Vagina (tissue), 2 donors: ENCODE measurements around the gene ACSL1. TPM values are rescaled to one million over a fixed set of nuclear protein-coding genes. Genes with fewer than 3 reads are reported as not detected.

Experiments
- DNase-seq, 2 donors: peaks; one replicate each; pipeline ENCODE4 v3.0.0-alpha.2; 2017; ENCODE audit errors: extremely low spot score in 2 of 2
- H3K27ac ChIP-seq: fragments of 200-600 bp; sonication (generic); one replicate; pipeline ENCODE4 v1.5.1; 2019
- H3K27me3 ChIP-seq: fragments of 200-600 bp; sonication (generic); one replicate; pipeline ENCODE4 v1.5.1; 2019
- H3K36me3 ChIP-seq, 2 donors: fragments of 200-600 bp; sonication (generic); one replicate each; pipeline ENCODE4 v1.5.1; 2017 to 2019
- H3K4me1 ChIP-seq: fragments of 200-600 bp; sonication (generic); one replicate; pipeline ENCODE4 v1.5.1; 2019
- H3K4me3 ChIP-seq, 2 donors: fragments of 200-600 bp; sonication (generic); 1 replicate in 1 of 2; 2 replicates in 1 of 2; pipeline ENCODE4 v1.5.1; 2016 to 2019
- H3K9me3 ChIP-seq: fragments of 200-600 bp; sonication (generic); one replicate; pipeline ENCODE4 v1.5.1; 2019
- CTCF ChIP-seq, 3 experiments: fragments of 450-650 bp in 2 of 3; fragments of 200-600 bp in 1 of 3; sonication (generic) in 1 of 3; IDR thresholded peaks; one replicate each; pipeline ENCODE4 v1.5.1; 2017 to 2019; ENCODE audit warnings: antibody characterized with exemption in 3 of 3, mild to moderate bottlenecking in 2 of 3, moderate library complexity in 2 of 3
- POLR2A ChIP-seq, 2 donors: fragments of 450-650 bp; IDR thresholded peaks; one replicate each; pipeline ENCODE4 v1.6.1; 2017; ENCODE audit warnings: antibody characterized with exemption in 2 of 2, mild to moderate bottlenecking in 2 of 2, moderate library complexity in 2 of 2
- POLR2AphosphoS5 ChIP-seq, 2 donors: sonication (generic); formaldehyde crosslinking; IDR thresholded peaks; one replicate each; pipeline ENCODE4 v1.9.0; 2017; ENCODE audit warnings: antibody characterized with exemption in 2 of 2, mild to moderate bottlenecking in 2 of 2, low read depth in 1 of 2; ENCODE audit not compliant: insufficient read depth in 1 of 2
- intact Hi-C: fragments of 100-400 bp; cut with DNase I; formaldehyde crosslinking; loops from one replicate; pipeline ENCODE4 v1.15.1; 2023
- total RNA-seq: library from RNA; depleted of rRNA; stranded (reverse); fragments of >200 nt; gene quantifications from one replicate; pipeline ENCODE4 v1.2.3, GENCODE V29; 2016

Gene ACSL1
- total RNA-seq, 1 donor from 2014 or later = 106 TPM

GRCh38 chr4:184731056-184731455 is 94.7 kb downstream of the ACSL1 start:
- TF ChIP-seq POLR2AphosphoS5 (IDR thresholded peaks at IDR 0.05; ENCODE audit: insufficient read depth in 1 of 2, low read depth in 1 of 2) = no peak
- no peak for TF ChIP-seq POLR2A (IDR thresholded peaks at IDR 0.05)
- TF ChIP-seq CTCF (IDR thresholded peaks at IDR 0.05) = no peak
- intact Hi-C loops = loop anchor here (10.0 kb wide), 1 partner anchor 86 kb away; the partner anchor contains the start of genes CASP3 and PRIMPOL
- peaks cover 20% of the 10 kb centered on the region for H3K4me1 ChIP-seq
- no peaks in the 10 kb centered on the region for H3K27me3 ChIP-seq
- no peak for DNase-seq
- no peaks in the 10 kb centered on the region for H3K9me3 ChIP-seq
- no peaks in the 10 kb centered on the region for H3K36me3 ChIP-seq
- H3K27ac ChIP-seq = no peak overlapping the region
- H3K4me3 ChIP-seq = no peak overlapping the region

GRCh38 chr4:184729946-184730345 is 95.8 kb downstream of the ACSL1 start:
- no peaks in the 10 kb centered on the region for H3K27me3 ChIP-seq
- H3K27ac ChIP-seq = no peak overlapping the region
- no peak for TF ChIP-seq POLR2AphosphoS5 (IDR thresholded peaks at IDR 0.05; ENCODE audit: insufficient read depth in 1 of 2, low read depth in 1 of 2)
- TF ChIP-seq POLR2A (IDR thresholded peaks at IDR 0.05) = no peak
- no peak for TF ChIP-seq CTCF (IDR thresholded peaks at IDR 0.05)
- no peak for DNase-seq
- no peaks in the 10 kb centered on the region for H3K9me3 ChIP-seq
- no peak overlapping the region for H3K4me3 ChIP-seq
- no peaks in the 10 kb centered on the region for H3K36me3 ChIP-seq
- intact Hi-C loops = loop anchor here (1.0 to 10.0 kb wide), 2 partner anchors 20 to 85 kb away; partner anchors contain the start of genes CASP3 and PRIMPOL
- peaks cover 20% of the 10 kb centered on the region for H3K4me1 ChIP-seq

GRCh38 chr4:184728858-184729257 is 96.9 kb downstream of the ACSL1 start:
- Histone ChIP-seq H3K4me3 (no peak overlapping the region), H3K9me3 (no peaks in the 10 kb centered on the region), H3K27ac (no peak overlapping the region), H3K36me3 (no peaks in the 10 kb centered on the region), H3K4me1 (peaks cover 15% of the 10 kb centered on the region), H3K27me3 (no peaks in the 10 kb centered on the region)
- DNase-seq = no peak
- intact Hi-C loops = loop anchor here (1.0 kb wide), 1 partner anchor 19 kb away; no protein-coding TSS in a partner anchor
- TF ChIP-seq POLR2AphosphoS5 (IDR thresholded peaks at IDR 0.05; ENCODE audit: insufficient read depth in 1 of 2, low read depth in 1 of 2) = no peak
- TF ChIP-seq POLR2A (IDR thresholded peaks at IDR 0.05) = no peak
- TF ChIP-seq CTCF (IDR thresholded peaks at IDR 0.05) = no peak

- Histone ChIP-seq H3K36me3 (no peaks in the 10 kb centered on the region), H3K27me3 (no peaks in the 10 kb centered on the region), H3K4me1 (peaks cover under 1% of the 10 kb centered on the region), H3K27ac (no peak overlapping the region), H3K9me3 (no peaks in the 10 kb centered on the region), H3K4me3 (no peak overlapping the region)
- TF ChIP-seq POLR2AphosphoS5 (IDR thresholded peaks at IDR 0.05; ENCODE audit: insufficient read depth in 1 of 2, low read depth in 1 of 2) (no peak), POLR2A (IDR thresholded peaks at IDR 0.05) (no peak), CTCF (IDR thresholded peaks at IDR 0.05) (no peak)
- no peak for DNase-seq
- intact Hi-C loops = no loop called here
Measured at GRCh38 chr4:184727430-184727829, 98.3 kb downstream of the ACSL1 start.

- intact Hi-C loops = no loop called here
Measured at GRCh38 chr4:184722798-184723197, 103.0 kb downstream of the ACSL1 start.

More at GRCh38 chr4:184722798-184723197, 103.0 kb downstream of the ACSL1 start:
- Histone ChIP-seq H3K36me3 (no peaks in the 10 kb centered on the region), H3K4me1 (no peaks in the 10 kb centered on the region), H3K27me3 (no peaks in the 10 kb centered on the region), H3K9me3 (no peaks in the 10 kb centered on the region), H3K4me3 (no peak overlapping the region), H3K27ac (no peak overlapping the region)
- no peak for DNase-seq
- TF ChIP-seq POLR2AphosphoS5 (IDR thresholded peaks at IDR 0.05; ENCODE audit: insufficient read depth in 1 of 2, low read depth in 1 of 2) = no peak
- no peak for TF ChIP-seq CTCF (IDR thresholded peaks at IDR 0.05)
- no peak for TF ChIP-seq POLR2A (IDR thresholded peaks at IDR 0.05)
